Activated CD4-positive, alpha-beta memory T cell treated with anti-CD3 and anti-CD28 coated beads for 36 hours (primary cell): ENCODE data around the gene SIPA1L3. TPM values are rescaled to one million over a fixed set of nuclear protein-coding genes. Genes with fewer than 3 reads are reported as not detected.

Source experiments
- CTCF ChIA-PET: fragments of 350-600 bp; sonication (Branson Sonifier 250); formaldehyde crosslinking; loops from one replicate; lab custom pipeline; 2021; ENCODE audit warnings: antibody characterized with exemption, inconsistent platforms; lab: Charles Lee
- POLR2A ChIA-PET: fragments of 350-600 bp; sonication (Branson Sonifier 250); formaldehyde crosslinking; loops from one replicate; lab custom pipeline; 2021; ENCODE audit warnings: antibody characterized with exemption; lab: Charles Lee
- DNase-seq: peaks from one replicate; pipeline ENCODE4 v3.0.0-alpha.2; 2020
- H3K27ac Mint-ChIP-seq: one replicate; pipeline ENCODE4 v1.8.0; 2021; ENCODE audit warnings: mixed read lengths
- H3K27me3 Mint-ChIP-seq: one replicate; pipeline ENCODE4 v1.8.0; 2021; ENCODE audit warnings: mixed read lengths
- H3K36me3 Mint-ChIP-seq: one replicate; pipeline ENCODE4 v1.8.0; 2021; ENCODE audit warnings: mixed read lengths
- H3K4me1 Mint-ChIP-seq: one replicate; pipeline ENCODE4 v1.8.0; 2021; ENCODE audit warnings: low read depth, mixed read lengths
- H3K4me3 Mint-ChIP-seq: one replicate; pipeline ENCODE4 v1.8.0; 2021; ENCODE audit warnings: mild to moderate bottlenecking, mixed read lengths
- H3K9me3 Mint-ChIP-seq: one replicate; pipeline ENCODE4 v1.8.0; 2021; ENCODE audit warnings: mixed read lengths
- intact Hi-C: fragments of 100-400 bp; cut with micrococcal nuclease; formaldehyde crosslinking; loops from one replicate; pipeline ENCODE4 v1.15.1; 2023
- total RNA-seq, 2 experiments: library from RNA; stranded (reverse); gene quantifications; one replicate each; pipeline ENCODE4 v1.2.3, GENCODE V29; 2021

Gene SIPA1L3
- total RNA-seq, 2 experiments from 2014 or later = 10.3 to 12.1 TPM

- Mint-ChIP-seq H3K36me3 (peaks cover 31% of the 10 kb centered on the region), H3K27me3 (no peaks in the 10 kb centered on the region)
Measured at GRCh38 chr19:37936166-37936565, 29.2 kb downstream of the SIPA1L3 start.

DNA sequence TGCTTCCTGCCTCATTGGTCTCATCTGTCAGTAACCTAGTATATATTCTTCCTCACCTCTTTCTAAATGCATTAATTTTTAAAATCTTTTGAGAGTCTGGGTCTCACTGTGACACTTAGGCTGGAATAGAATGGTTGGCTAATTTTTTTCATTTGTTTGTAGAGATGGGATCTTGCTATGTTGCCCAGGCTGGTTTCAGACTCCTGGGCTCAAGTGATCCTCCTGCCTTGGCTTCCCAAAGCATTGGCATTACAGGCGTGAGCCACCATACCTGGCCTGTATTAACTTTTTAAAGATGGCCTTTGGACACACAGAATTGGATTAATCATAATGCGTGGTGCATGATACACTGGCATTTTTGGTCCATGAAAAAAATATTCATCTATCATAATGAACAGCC, 29.9 kb downstream of the SIPA1L3 start:
- intact Hi-C loops = no loop called here
- no peak overlapping the region for H3K4me3 Mint-ChIP-seq
- no peaks in the 10 kb centered on the region for H3K4me1 Mint-ChIP-seq
- CTCF ChIA-PET = no interaction called here
- H3K9me3 Mint-ChIP-seq = peaks cover 28% of the 10 kb centered on the region
- H3K27ac Mint-ChIP-seq = no peak overlapping the region
- peaks cover 31% of the 10 kb centered on the region for H3K36me3 Mint-ChIP-seq
- H3K27me3 Mint-ChIP-seq = no peaks in the 10 kb centered on the region
- no peak for DNase-seq
- POLR2A ChIA-PET = no interaction called here

More at GRCh38 chr19:37936166-37936565, 29.2 kb downstream of the SIPA1L3 start:
- Mint-ChIP-seq H3K9me3 (peaks cover 28% of the 10 kb centered on the region), H3K4me1 (no peaks in the 10 kb centered on the region), H3K27ac (no peak overlapping the region), H3K4me3 (no peak overlapping the region)
- intact Hi-C loops = no loop called here
- ChIA-PET CTCF (no interaction called here), POLR2A (no interaction called here)
- no peak for DNase-seq

DNA sequence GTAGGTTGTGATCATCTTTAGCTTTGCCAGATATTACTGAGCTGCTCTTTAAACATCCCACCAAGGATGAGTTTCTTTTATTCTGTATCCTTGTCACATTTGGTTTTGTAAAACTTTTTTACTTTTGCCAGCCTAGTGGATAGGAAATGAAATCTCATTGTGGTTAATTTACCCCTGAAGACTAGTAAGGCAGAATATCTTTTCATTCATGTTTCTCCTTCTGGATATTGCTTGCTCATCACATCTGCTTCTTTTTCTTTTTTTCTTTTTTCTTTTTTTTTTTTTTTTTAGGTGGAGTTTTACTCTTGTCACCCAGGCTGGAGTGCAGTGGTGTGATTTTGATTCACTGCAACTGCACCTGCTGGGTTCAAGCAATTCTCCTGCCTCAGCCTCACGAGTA, 31.3 kb downstream of the SIPA1L3 start:
- Mint-ChIP-seq H3K4me3 (no peak overlapping the region), H3K27me3 (no peaks in the 10 kb centered on the region), H3K4me1 (no peaks in the 10 kb centered on the region), H3K9me3 (peaks cover 28% of the 10 kb centered on the region), H3K36me3 (peaks cover 24% of the 10 kb centered on the region), H3K27ac (no peak overlapping the region)
- intact Hi-C loops = no loop called here
- DNase-seq = no peak
- ChIA-PET POLR2A (no interaction called here), CTCF (no interaction called here)

DNA sequence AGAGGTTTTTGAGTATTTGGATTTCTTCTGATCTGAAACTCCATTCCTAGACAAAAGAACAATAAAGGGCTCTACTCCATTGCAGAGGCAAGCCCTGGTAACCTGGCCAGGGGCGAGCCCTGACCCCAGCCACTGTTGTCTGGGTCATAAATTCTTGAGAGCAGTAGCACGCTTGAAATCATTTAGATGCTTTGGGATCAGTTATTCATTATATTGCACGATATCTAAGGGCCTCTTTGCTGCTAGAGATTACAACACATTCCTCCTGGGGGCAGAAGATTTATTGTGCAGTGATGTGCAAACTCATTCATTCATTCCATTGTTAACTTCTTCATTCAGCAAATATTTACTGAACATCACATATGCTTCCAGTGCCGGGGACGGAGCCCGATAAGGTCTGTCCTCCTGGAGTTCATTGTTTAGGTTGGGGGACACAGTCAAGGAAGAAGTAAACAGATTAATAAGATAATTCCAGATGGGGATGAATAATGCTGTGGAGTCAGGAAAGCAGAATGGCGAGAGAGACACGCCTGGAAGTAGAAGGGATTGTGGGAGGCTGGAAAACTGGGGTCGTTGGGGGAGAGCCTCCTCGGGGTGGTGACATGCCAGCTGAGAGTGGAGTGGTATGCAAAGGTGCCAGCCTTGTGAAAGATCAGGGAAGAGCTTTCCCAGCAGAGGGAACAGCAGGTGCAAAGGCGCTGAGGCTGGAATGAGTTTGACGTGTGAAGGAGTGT, 34.9 kb downstream of the SIPA1L3 start:
- intact Hi-C loops = no loop called here
- Mint-ChIP-seq H3K36me3 (peaks cover 3% of the 10 kb centered on the region), H3K4me3 (no peak overlapping the region), H3K4me1 (no peaks in the 10 kb centered on the region), H3K9me3 (no peaks in the 10 kb centered on the region), H3K27me3 (no peaks in the 10 kb centered on the region), H3K27ac (no peak overlapping the region)
- DNase-seq = no peak
- ChIA-PET CTCF (no interaction called here), POLR2A (no interaction called here)

DNA sequence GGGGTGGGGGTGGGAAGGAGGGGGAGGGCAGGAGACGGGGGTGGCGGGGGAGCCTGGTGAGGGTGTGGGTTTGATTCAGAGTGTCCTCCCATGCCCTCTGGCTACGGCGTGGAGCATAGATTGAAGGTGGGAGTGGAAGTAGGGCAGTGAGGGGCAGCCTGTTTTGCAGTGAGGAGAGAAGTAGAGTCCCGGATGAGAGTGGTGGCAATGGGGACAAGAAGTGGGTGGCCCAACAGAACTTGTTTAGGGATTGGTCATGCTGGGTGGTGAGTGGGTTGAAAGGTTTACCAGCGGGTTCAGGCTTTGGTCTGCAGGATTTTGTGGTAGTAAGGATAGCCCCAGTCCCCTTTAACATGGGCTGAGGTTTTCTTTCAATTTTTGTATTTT, 35.5 kb downstream of the SIPA1L3 start:
- no peak for DNase-seq
- H3K4me1 Mint-ChIP-seq = no peaks in the 10 kb centered on the region
- no peaks in the 10 kb centered on the region for H3K9me3 Mint-ChIP-seq
- ChIA-PET CTCF (no interaction called here), POLR2A (no interaction called here)
- intact Hi-C loops = no loop called here
- no peak overlapping the region for H3K27ac Mint-ChIP-seq
- no peak overlapping the region for H3K4me3 Mint-ChIP-seq
- peaks cover 3% of the 10 kb centered on the region for H3K36me3 Mint-ChIP-seq
- H3K27me3 Mint-ChIP-seq = no peaks in the 10 kb centered on the region

- Mint-ChIP-seq H3K9me3 (no peaks in the 10 kb centered on the region), H3K4me3 (no peak overlapping the region), H3K27me3 (no peaks in the 10 kb centered on the region), H3K4me1 (no peaks in the 10 kb centered on the region), H3K27ac (no peak overlapping the region), H3K36me3 (peaks cover 3% of the 10 kb centered on the region)
- intact Hi-C loops = no loop called here
- CTCF ChIA-PET = no interaction called here
- DNase-seq = no peak
- POLR2A ChIA-PET = no interaction called here
Measured at GRCh38 chr19:37943480-37943879, 36.5 kb downstream of the SIPA1L3 start.

DNA sequence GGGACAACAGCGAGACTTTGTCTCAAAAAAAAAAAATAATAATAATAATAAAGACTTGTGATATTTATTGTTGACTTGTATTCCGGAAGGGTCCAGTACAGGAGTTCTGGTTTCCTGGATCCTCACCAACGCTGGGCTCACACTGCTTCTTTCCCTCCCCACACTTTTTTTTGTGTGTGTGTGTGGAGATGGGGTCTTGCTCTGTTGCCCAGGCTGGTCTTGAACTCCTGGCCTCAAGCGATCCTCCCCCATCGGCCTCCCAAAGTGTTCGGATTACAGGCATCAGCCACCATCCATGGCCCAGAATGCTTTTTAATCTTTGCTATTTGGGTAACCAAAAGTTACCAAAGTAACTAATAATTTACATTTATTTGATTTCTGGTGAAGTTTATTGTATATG, 39.1 kb downstream of the SIPA1L3 start:
- no peaks in the 10 kb centered on the region for H3K9me3 Mint-ChIP-seq

GRCh38 chr19:37947778-37948177, 40.8 kb downstream of the SIPA1L3 start:
- Mint-ChIP-seq H3K27ac (no peak overlapping the region), H3K27me3 (no peaks in the 10 kb centered on the region), H3K36me3 (peaks cover 5% of the 10 kb centered on the region), H3K4me1 (no peaks in the 10 kb centered on the region), H3K4me3 (no peak overlapping the region), H3K9me3 (no peaks in the 10 kb centered on the region)
- ChIA-PET POLR2A (no interaction called here), CTCF (no interaction called here)
- intact Hi-C loops = no loop called here
- no peak for DNase-seq

More for the DNA sequence above, 39.1 kb downstream of the SIPA1L3 start:
- CTCF ChIA-PET = no interaction called here
- Mint-ChIP-seq H3K4me1 (no peaks in the 10 kb centered on the region), H3K27me3 (no peaks in the 10 kb centered on the region), H3K27ac (no peak overlapping the region), H3K4me3 (no peak overlapping the region), H3K36me3 (peaks cover 3% of the 10 kb centered on the region)
- DNase-seq = no peak
- intact Hi-C loops = no loop called here
- POLR2A ChIA-PET = no interaction called here

- Mint-ChIP-seq H3K36me3 (peaks cover 5% of the 10 kb centered on the region), H3K4me1 (no peaks in the 10 kb centered on the region), H3K9me3 (no peaks in the 10 kb centered on the region), H3K27me3 (no peaks in the 10 kb centered on the region), H3K4me3 (no peak overlapping the region), H3K27ac (no peak overlapping the region)
- CTCF ChIA-PET = no interaction called here
- no peak for DNase-seq
- POLR2A ChIA-PET = no interaction called here
- intact Hi-C loops = no loop called here
Measured at GRCh38 chr19:37948362-37948761, 41.4 kb downstream of the SIPA1L3 start.

DNA sequence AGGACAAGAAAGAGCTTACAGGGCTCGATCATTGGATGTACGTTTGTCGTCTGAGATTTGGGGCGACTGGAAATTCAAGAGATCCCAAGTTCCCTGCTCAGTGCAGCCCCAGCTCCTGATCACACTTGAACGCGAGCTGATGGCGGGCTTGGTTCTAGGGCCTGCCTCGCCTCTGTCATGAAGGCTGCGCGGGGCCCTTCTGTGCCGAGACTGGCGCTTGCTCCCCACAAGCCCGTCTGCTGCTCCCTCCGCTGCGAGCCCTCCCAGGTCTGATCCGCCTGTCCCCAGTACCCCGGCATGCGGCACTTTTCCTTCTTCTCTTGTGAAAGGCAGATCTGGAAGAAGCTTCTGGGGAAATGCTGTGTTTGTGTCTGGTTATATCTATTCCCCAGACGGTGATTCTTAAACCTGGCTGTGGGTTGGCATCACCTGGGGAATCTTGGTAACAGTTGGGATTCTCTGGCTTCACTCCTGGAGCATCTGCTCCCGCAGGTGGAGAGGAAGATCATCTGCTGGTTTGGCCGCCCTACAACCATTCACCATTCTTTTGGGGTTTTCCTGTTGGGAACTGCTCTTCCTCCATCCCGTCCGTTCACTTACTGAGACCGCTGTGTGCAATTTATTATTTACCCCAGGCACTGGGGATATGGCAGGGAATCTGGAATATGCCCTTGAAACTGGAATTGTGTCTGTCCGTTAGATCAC, 43.6 kb downstream of the SIPA1L3 start:
- intact Hi-C loops = no loop called here
- no peak for DNase-seq
- no peaks in the 10 kb centered on the region for H3K27me3 Mint-ChIP-seq
- H3K36me3 Mint-ChIP-seq = peaks cover 7% of the 10 kb centered on the region
- H3K27ac Mint-ChIP-seq = no peak overlapping the region
- ChIA-PET POLR2A (no interaction called here), CTCF (no interaction called here)
- no peaks in the 10 kb centered on the region for H3K4me1 Mint-ChIP-seq
- no peak overlapping the region for H3K4me3 Mint-ChIP-seq
- H3K9me3 Mint-ChIP-seq = no peaks in the 10 kb centered on the region

GRCh38 chr19:37951816-37952210, 44.8 kb downstream of the SIPA1L3 start:
- CTCF ChIA-PET = no interaction called here
- no peak overlapping the region for H3K27ac Mint-ChIP-seq
- POLR2A ChIA-PET = no interaction called here
- DNase-seq = no peak
- intact Hi-C loops = no loop called here
- no peaks in the 10 kb centered on the region for H3K27me3 Mint-ChIP-seq
- no peak overlapping the region for H3K4me3 Mint-ChIP-seq
- H3K9me3 Mint-ChIP-seq = no peaks in the 10 kb centered on the region
- H3K4me1 Mint-ChIP-seq = no peaks in the 10 kb centered on the region
- peaks cover 8% of the 10 kb centered on the region for H3K36me3 Mint-ChIP-seq

DNA sequence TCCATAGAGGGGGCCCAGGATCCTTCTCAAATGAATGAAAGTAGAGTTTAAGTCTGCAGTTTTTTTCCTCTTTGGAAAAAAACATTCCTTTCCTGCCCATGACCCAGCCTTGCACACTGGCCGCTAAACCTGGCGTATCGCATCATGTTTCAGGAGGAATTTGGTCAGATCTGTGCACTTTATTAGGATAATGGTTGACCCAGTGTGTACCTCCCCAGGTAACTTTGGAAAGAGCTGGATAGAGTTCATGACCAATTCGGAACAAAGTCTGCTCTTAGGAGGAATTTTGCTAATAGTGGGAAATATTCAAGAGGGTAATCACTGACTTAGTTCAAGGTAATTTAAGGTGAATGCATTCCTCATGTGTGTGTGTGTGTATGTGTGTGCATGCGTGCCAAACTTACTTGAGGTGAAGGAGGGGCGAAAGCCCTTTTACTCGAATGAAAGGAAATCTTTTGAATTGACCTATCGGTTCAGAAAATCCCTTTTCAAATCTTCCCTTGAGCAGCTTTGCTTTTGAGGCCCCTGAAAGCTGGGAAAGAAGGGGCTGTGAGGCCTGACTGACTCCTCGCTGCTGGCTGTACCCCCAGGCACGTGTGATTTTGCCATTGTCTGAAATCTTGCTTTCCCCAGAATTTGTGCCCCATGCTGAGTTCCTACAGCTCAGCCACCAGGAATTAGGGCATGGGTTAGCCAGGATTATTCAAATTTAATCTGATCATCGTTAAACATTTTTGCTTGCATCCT, 46.3 kb downstream of the SIPA1L3 start:
- peaks cover 8% of the 10 kb centered on the region for H3K36me3 Mint-ChIP-seq
- intact Hi-C loops = no loop called here
- DNase-seq = no peak
- H3K9me3 Mint-ChIP-seq = peaks cover 5% of the 10 kb centered on the region
- H3K4me3 Mint-ChIP-seq = no peak overlapping the region
- ChIA-PET POLR2A (no interaction called here), CTCF (no interaction called here)
- H3K4me1 Mint-ChIP-seq = no peaks in the 10 kb centered on the region
- H3K27ac Mint-ChIP-seq = no peak overlapping the region
- no peaks in the 10 kb centered on the region for H3K27me3 Mint-ChIP-seq
